Measurements from ENCODE around the gene MACROH2A1. TPM values are rescaled to one million over a fixed set of nuclear protein-coding genes. Genes with fewer than 3 reads are reported as not detected.

Gene MACROH2A1
- 141 and 158 TPM in 2 replicates for polyA plus RNA-seq (2011; rRNA removed)
- 210 and 214 TPM in 2 replicates for polyA plus RNA-seq (2012; cell fraction: cytosol; rRNA removed)
- 208 and 226 TPM in 2 replicates for polyA plus RNA-seq (2012; cell fraction: nucleus; rRNA removed)
- 154 to 172 TPM (median 162 TPM) in 3 replicates for polyA plus RNA-seq (2017; fragmentation: RNase III; extraction: RNeasy Plus Mini Kit Qiagen cat#74134 plus additional on column Dnase treatment)
- 128 and 131 TPM in 2 replicates for polyA minus RNA-seq (2011; rRNA and poly(A)+ RNA removed)

GRCh38 chr5:135398855-135399793 is at the start of gene MACROH2A1:
MACROH2A1 (minus strand) TSS chr5:135399231; CDS start chr5:135389093, 10,138 bp downstream.
- CTCF ChIA-PET, result interaction anchor here (2.4 kb wide), 1 partner anchor 26 kb away, joined by 7 read pairs; no protein-coding TSS in a partner anchor
- WGBS (ENCODE audit: missing lambda C conversion rate), result 29% methylated on average over 19 of the region's 109 CpGs
- peak within 1 kb of the TSS; percentile 91 to 98 for H3K27ac ChIP-seq
- FAIRE-seq, result no peak
- peak within 1 kb of the TSS; percentile 97 for H3K4me3 ChIP-seq
- H3K4me2 ChIP-seq, result peak within 1 kb of the TSS; percentile 95
- peaks cover 22% of the 10 kb centered on the region for H3K4me1 ChIP-seq
- POLR2A ChIA-PET, result interaction anchor here (1.3 kb wide), 1 partner anchor 25 kb away, joined by 6 read pairs; no protein-coding TSS in a partner anchor
- H3K9me3 ChIP-seq, result no peaks in the 10 kb centered on the region
- ATAC-seq, result peak; percentile 90 to 92
- peak; percentile 63 to 86 for DNase-seq (ENCODE audit: low read depth in 1 of 2, low spot score in 1 of 2)
- no peak for TF ChIP-seq REST (IDR thresholded peaks at IDR 0.05)
- TF ChIP-seq POLR2AphosphoS2 (conservative IDR thresholded peaks at IDR 0.05; ENCODE audit: low read length), result no peak
- TF ChIP-seq TFCP2L1 (CRISPR knock-in tag; IDR thresholded peaks at IDR 0.05), result no peak
- TF ChIP-seq MAZ (IDR thresholded peaks at IDR 0.05; ENCODE audit: borderline replicate concordance, low read depth, low read length), result no peak
- TF ChIP-seq, protein P1, sequence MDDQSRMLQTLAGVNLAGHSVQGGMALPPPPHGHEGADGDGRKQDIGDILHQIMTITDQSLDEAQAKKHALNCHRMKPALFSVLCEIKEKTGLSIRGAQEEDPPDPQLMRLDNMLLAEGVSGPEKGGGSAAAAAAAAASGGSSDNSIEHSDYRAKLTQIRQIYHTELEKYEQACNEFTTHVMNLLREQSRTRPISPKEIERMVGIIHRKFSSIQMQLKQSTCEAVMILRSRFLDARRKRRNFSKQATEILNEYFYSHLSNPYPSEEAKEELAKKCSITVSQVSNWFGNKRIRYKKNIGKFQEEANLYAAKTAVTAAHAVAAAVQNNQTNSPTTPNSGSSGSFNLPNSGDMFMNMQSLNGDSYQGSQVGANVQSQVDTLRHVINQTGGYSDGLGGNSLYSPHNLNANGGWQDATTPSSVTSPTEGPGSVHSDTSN (IDR thresholded peaks at IDR 0.05), result no peak
- TF ChIP-seq HOXA7 (CRISPR knock-in tag; IDR thresholded peaks at IDR 0.05), result no peak
- no peak for TF ChIP-seq SREBF2 (IDR thresholded peaks at IDR 0.05)
- TF ChIP-seq ZC3H11A (IDR thresholded peaks at IDR 0.05), result no peak
- TF ChIP-seq EHF (CRISPR knock-in tag; IDR thresholded peaks at IDR 0.05), result 0 out of 2 replicates have a peak, but pooled peaks have one; percentile 56
- no peak for TF ChIP-seq CHD4 (IDR thresholded peaks at IDR 0.05; ENCODE audit: borderline replicate concordance)
- no peak for TF ChIP-seq RAD21 (conservative IDR thresholded peaks at IDR 0.05 in 1 of 2, IDR thresholded peaks at IDR 0.05 in 1 of 2)
- peak; percentile 73 for TF ChIP-seq HOXB5 (CRISPR knock-in tag; IDR thresholded peaks at IDR 0.05)
- TF ChIP-seq ZNF302 (CRISPR knock-in tag; IDR thresholded peaks at IDR 0.05), result no peak
- no peak for TF ChIP-seq FOSL2 (IDR thresholded peaks at IDR 0.05)
- TF ChIP-seq FOSL2 (CRISPR knock-in tag; IDR thresholded peaks at IDR 0.05), result no peak
- TF ChIP-seq, protein P2, sequence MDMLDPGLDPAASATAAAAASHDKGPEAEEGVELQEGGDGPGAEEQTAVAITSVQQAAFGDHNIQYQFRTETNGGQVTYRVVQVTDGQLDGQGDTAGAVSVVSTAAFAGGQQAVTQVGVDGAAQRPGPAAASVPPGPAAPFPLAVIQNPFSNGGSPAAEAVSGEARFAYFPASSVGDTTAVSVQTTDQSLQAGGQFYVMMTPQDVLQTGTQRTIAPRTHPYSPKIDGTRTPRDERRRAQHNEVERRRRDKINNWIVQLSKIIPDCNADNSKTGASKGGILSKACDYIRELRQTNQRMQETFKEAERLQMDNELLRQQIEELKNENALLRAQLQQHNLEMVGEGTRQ (IDR thresholded peaks at IDR 0.05), result no peak
- no peak for TF ChIP-seq CTCF (IDR thresholded peaks at IDR 0.05)
- TF ChIP-seq HEYL (CRISPR knock-in tag; IDR thresholded peaks at IDR 0.05), result no peak
- TF ChIP-seq, protein P3, sequence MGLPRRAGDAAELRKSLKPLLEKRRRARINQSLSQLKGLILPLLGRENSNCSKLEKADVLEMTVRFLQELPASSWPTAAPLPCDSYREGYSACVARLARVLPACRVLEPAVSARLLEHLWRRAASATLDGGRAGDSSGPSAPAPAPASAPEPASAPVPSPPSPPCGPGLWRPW (IDR thresholded peaks at IDR 0.05), result no peak
- peak; percentile 73; the same call in 1 of the 2 replicates for TF ChIP-seq TP53 (CRISPR knock-in tag; IDR thresholded peaks at IDR 0.05)
- no peak for TF ChIP-seq EHMT2 (IDR thresholded peaks at IDR 0.05; ENCODE audit: low read depth)
- TF ChIP-seq E2F6 (IDR thresholded peaks at IDR 0.05; ENCODE audit: borderline replicate concordance, low read depth), result peak; percentile 44; the same call in 1 of the 2 replicates
- TF ChIP-seq, protein P4, sequence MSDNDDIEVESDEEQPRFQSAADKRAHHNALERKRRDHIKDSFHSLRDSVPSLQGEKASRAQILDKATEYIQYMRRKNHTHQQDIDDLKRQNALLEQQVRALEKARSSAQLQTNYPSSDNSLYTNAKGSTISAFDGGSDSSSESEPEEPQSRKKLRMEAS (IDR thresholded peaks at IDR 0.05), result peak; percentile 65
- TF ChIP-seq EP300 (IDR thresholded peaks at IDR 0.05), result no peak
- TF ChIP-seq NR3C1 (IDR thresholded peaks at IDR 0.05), result no peak
- peak; percentile 59; the same call in 1 of the 2 replicates for TF ChIP-seq MYC (IDR thresholded peaks at IDR 0.05; ENCODE audit: borderline replicate concordance, low read length)
- no peak; the same call in 1 of the 2 replicates for TF ChIP-seq GATA3 (IDR thresholded peaks at IDR 0.05; ENCODE audit: borderline replicate concordance)
- TF ChIP-seq RFX5 (IDR thresholded peaks at IDR 0.05), result no peak
- TF ChIP-seq KDM1A (IDR thresholded peaks at IDR 0.05; ENCODE audit: low read depth), result no peak
- TF ChIP-seq KDM5A (IDR thresholded peaks at IDR 0.05), result no peak
- TF ChIP-seq FOXS1 (CRISPR knock-in tag; IDR thresholded peaks at IDR 0.05), result no peak
